Keratinocyte (primary cell): Measurements from ENCODE around the gene HHIP.

Source experiments
- CTCF ChIP-seq, 3 experiments: IDR thresholded peaks in 1 of 3; conservative IDR thresholded peaks in 1 of 3; optimal IDR thresholded peaks in 1 of 3; 2 replicates in 2 of 3; 3 replicates in 1 of 3; pipeline versions ENCODE3 to v1.5.1; 2011; ENCODE audit warnings: low read length in 3 of 3, mild to moderate bottlenecking in 3 of 3, moderate library complexity in 2 of 3, control low read depth in 1 of 3, inconsistent platforms in 1 of 3; ENCODE audit not compliant: insufficient read depth in 2 of 3; ENCODE audit errors: extremely low read depth in 1 of 3
- EZH2 ChIP-seq: IDR thresholded peaks from one replicate; pipeline ENCODE4 v1.6.1; 2012; ENCODE audit warnings: inconsistent platforms, mild to moderate bottlenecking, low read length, moderate library complexity

GRCh38 chr4:144645631-144646522, at the start of gene HHIP:
- TF ChIP-seq CTCF (optimal IDR thresholded peaks at IDR 0.05 in 1 of 3, IDR thresholded peaks at IDR 0.05 in 1 of 3, conservative IDR thresholded peaks at IDR 0.05 in 1 of 3; ENCODE audit: extremely low read depth in 1 of 3, insufficient read depth in 2 of 3, low read length in 3 of 3) (no peak), EZH2 (no peak)
